Measurements from ENCODE around the gene AGBL1.

The AGBL1 gene

GRCh38 chr15:86961669-86962068 lies 882.0 kb downstream of the AGBL1 start:
- no peak for DNase-seq (ENCODE audit: low read depth in 1 of 2, low spot score in 1 of 2)
- Histone ChIP-seq H3K4me3 (replicated peaks; ENCODE audit: insufficient read depth, low read length) (no peak overlapping the region), H3K27me3 (ENCODE audit: insufficient read depth, poor library complexity, severe bottlenecking) (no peaks in the 10 kb centered on the region), H3K27ac (replicated peaks) (no peak overlapping the region)
- no peak for TF ChIP-seq CTCF (IDR thresholded peaks at IDR 0.05; ENCODE audit: insufficient read depth, low read length)
- no peak for TF ChIP-seq POLR2AphosphoS5 (IDR thresholded peaks at IDR 0.05; ENCODE audit: low read depth)
- TF ChIP-seq REST (IDR thresholded peaks at IDR 0.05; ENCODE audit: insufficient replicate concordance, low read depth): no peak
- TF ChIP-seq GABPA (IDR thresholded peaks at IDR 0.05; ENCODE audit: low read depth): no peak
- TF ChIP-seq SPI1 (IDR thresholded peaks at IDR 0.05; ENCODE audit: borderline replicate concordance, low read depth): no peak

GRCh38 chr15:86964271-86964670 lies 884.6 kb downstream of the AGBL1 start:
- Histone ChIP-seq H3K4me3 (replicated peaks; ENCODE audit: insufficient read depth, low read length) (no peak overlapping the region), H3K27me3 (ENCODE audit: insufficient read depth, poor library complexity, severe bottlenecking) (no peaks in the 10 kb centered on the region), H3K27ac (replicated peaks) (no peak overlapping the region)
- DNase-seq (ENCODE audit: low read depth in 1 of 2, low spot score in 1 of 2): no peak
- TF ChIP-seq GABPA (IDR thresholded peaks at IDR 0.05; ENCODE audit: low read depth) (no peak), SPI1 (IDR thresholded peaks at IDR 0.05; ENCODE audit: borderline replicate concordance, low read depth) (no peak), CTCF (IDR thresholded peaks at IDR 0.05; ENCODE audit: insufficient read depth, low read length) (no peak), POLR2AphosphoS5 (IDR thresholded peaks at IDR 0.05; ENCODE audit: low read depth) (no peak), REST (IDR thresholded peaks at IDR 0.05; ENCODE audit: insufficient replicate concordance, low read depth) (no peak)

GRCh38 chr15:86968244-86968643 lies 888.6 kb downstream of the AGBL1 start:
- no peak for TF ChIP-seq CTCF (IDR thresholded peaks at IDR 0.05; ENCODE audit: insufficient read depth, low read length)
- no peak for TF ChIP-seq SPI1 (IDR thresholded peaks at IDR 0.05; ENCODE audit: borderline replicate concordance, low read depth)
- no peak for TF ChIP-seq GABPA (IDR thresholded peaks at IDR 0.05; ENCODE audit: low read depth)
- TF ChIP-seq REST (IDR thresholded peaks at IDR 0.05; ENCODE audit: insufficient replicate concordance, low read depth): no peak
- TF ChIP-seq POLR2AphosphoS5 (IDR thresholded peaks at IDR 0.05; ENCODE audit: low read depth): no peak
- H3K27me3 ChIP-seq (ENCODE audit: insufficient read depth, poor library complexity, severe bottlenecking): no peaks in the 10 kb centered on the region
- no peak for DNase-seq (ENCODE audit: low read depth in 1 of 2, low spot score in 1 of 2)
- H3K4me3 ChIP-seq (replicated peaks; ENCODE audit: insufficient read depth, low read length): no peak overlapping the region
- no peak overlapping the region for H3K27ac ChIP-seq (replicated peaks)

Data from HL-60 (cell line).